Endothelial cell (in vitro differentiated cells): ENCODE results near the gene PHF1. TPM values are rescaled to one million over a fixed set of nuclear protein-coding genes. Genes with fewer than 3 reads are reported as not detected.

ENCODE experiments used
- DNase-seq: peaks from one replicate; pipeline ENCODE4 v3.0.0; 2021; ENCODE audit warnings: low spot score
- H3K27ac Mint-ChIP-seq: one replicate; pipeline ENCODE4 v1.8.0; 2021; ENCODE audit warnings: mixed read lengths, inconsistent platforms; ENCODE audit not compliant: unreplicated experiment
- H3K27me3 Mint-ChIP-seq: one replicate; pipeline ENCODE4 v1.8.0; 2021; ENCODE audit warnings: mild to moderate bottlenecking, moderate library complexity, mixed read lengths, inconsistent platforms; ENCODE audit not compliant: unreplicated experiment
- H3K36me3 Mint-ChIP-seq: one replicate; pipeline ENCODE4 v1.8.0; 2021; ENCODE audit warnings: mild to moderate bottlenecking, low read depth, mixed read lengths, inconsistent platforms; ENCODE audit not compliant: unreplicated experiment
- H3K4me1 Mint-ChIP-seq: one replicate; pipeline ENCODE4 v1.8.0; 2021; ENCODE audit warnings: mild to moderate bottlenecking, mixed read lengths, inconsistent platforms; ENCODE audit not compliant: unreplicated experiment
- H3K4me3 Mint-ChIP-seq: one replicate; pipeline ENCODE4 v1.8.0; 2021; ENCODE audit warnings: mild to moderate bottlenecking, mixed read lengths, inconsistent platforms; ENCODE audit not compliant: unreplicated experiment
- H3K9me3 Mint-ChIP-seq: one replicate; pipeline ENCODE4 v1.8.0; 2021; ENCODE audit warnings: mixed read lengths, inconsistent platforms; ENCODE audit not compliant: unreplicated experiment
- total RNA-seq: library from RNA; stranded (reverse); fragmentation: NEBNext Ultra II Directional; extraction: Animal tissue kit (Norgen Biotek cat#: 25700); gene quantifications from one replicate; pipeline ENCODE4 v1.2.1, GENCODE V29; 2021; ENCODE audit not compliant: unreplicated experiment
- TF ChIP-seq, protein P1 (sequence below): fragments of 200-600 bp; sonication (generic); IDR thresholded peaks from one replicate; pipeline ENCODE4 v1.5.0; 2021; ENCODE audit warnings: antibody characterized with exemption; ENCODE audit not compliant: unreplicated experiment

Gene PHF1
- total RNA-seq, 1 donor from 2014 or later: 60.0 TPM

DNA sequence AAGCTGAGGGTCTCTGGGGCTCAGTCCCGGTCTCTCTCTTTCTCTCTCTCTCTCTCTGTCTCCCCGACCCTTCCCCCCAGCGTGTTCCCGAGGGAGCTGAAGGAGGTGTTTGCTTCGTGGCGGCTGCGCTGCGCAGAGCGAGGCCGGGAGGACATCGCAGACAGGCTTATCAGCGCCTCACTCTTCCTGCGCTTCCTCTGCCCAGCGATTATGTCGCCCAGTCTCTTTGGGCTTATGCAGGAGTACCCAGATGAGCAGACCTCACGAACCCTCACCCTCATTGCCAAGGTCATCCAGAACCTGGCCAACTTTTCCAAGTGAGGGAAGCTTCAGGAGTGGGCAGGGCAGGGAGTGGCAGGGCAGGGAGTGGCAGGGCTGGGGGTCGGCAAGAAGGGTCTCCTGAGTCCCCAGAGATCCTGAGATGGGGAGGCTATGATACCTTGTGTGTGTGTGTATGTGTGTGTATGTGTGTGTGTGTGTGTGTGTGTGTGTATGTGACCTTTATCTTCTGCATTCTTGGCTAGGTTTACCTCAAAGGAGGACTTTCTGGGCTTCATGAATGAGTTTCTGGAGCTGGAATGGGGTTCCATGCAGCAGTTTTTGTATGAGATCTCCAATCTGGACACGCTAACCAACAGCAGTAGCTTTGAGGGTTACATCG is 30.0 kb downstream of the PHF1 start:
- DNase-seq: no peak
- H3K36me3 Mint-ChIP-seq: peaks cover 35% of the 10 kb centered on the region
- H3K27me3 Mint-ChIP-seq: peaks cover 6% of the 10 kb centered on the region
- no peaks in the 10 kb centered on the region for H3K9me3 Mint-ChIP-seq
- no peak overlapping the region for H3K27ac Mint-ChIP-seq
- peaks cover 3% of the 10 kb centered on the region for H3K4me1 Mint-ChIP-seq
- TF ChIP-seq, protein P1, sequence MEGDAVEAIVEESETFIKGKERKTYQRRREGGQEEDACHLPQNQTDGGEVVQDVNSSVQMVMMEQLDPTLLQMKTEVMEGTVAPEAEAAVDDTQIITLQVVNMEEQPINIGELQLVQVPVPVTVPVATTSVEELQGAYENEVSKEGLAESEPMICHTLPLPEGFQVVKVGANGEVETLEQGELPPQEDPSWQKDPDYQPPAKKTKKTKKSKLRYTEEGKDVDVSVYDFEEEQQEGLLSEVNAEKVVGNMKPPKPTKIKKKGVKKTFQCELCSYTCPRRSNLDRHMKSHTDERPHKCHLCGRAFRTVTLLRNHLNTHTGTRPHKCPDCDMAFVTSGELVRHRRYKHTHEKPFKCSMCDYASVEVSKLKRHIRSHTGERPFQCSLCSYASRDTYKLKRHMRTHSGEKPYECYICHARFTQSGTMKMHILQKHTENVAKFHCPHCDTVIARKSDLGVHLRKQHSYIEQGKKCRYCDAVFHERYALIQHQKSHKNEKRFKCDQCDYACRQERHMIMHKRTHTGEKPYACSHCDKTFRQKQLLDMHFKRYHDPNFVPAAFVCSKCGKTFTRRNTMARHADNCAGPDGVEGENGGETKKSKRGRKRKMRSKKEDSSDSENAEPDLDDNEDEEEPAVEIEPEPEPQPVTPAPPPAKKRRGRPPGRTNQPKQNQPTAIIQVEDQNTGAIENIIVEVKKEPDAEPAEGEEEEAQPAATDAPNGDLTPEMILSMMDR: no peak
- no peak overlapping the region for H3K4me3 Mint-ChIP-seq

DNA sequence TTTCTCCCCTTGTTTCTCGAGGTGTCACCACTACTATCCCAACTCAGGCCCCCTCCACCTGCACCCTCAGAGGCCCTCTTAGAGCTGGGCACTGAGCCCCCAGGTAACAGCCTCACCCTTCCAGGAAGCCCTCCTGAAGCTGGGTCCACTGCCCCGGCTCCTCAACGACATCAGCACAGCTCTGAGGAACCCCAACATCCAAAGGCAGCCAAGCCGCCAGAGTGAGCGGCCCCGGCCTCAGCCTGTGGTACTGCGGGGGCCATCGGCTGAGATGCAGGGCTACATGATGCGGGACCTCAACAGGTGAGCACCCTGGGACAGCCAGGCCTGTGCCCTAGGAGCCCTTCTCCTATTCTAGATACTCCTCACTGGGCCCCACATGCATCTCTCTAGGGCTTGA is 30.6 kb downstream of the PHF1 start:
- Mint-ChIP-seq H3K36me3 (peaks cover 34% of the 10 kb centered on the region), H3K27ac (no peak overlapping the region), H3K9me3 (no peaks in the 10 kb centered on the region), H3K27me3 (peaks cover 6% of the 10 kb centered on the region), H3K4me1 (peaks cover 3% of the 10 kb centered on the region), H3K4me3 (no peak overlapping the region)
- no peak for DNase-seq
- TF ChIP-seq, protein P1: no peak

DNA sequence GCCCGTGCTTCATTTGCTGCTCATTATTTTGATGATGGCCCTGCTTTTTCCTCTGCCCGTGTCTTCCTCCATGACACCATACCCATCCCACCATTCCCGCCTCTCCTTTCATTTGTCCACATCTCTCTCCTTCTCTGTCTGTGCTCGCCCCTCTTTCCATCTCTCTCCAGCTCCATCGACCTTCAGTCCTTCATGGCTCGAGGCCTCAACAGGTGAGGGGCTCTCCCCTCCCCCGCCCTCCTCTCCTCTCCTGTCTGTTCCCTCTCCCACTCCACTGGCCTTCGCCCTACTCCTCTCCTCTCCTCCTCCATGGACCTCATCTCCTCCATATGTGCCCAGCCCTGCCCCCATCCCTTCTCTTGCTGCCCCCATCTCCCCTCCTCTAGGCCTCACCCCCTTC is 31.5 kb downstream of the PHF1 start:
- Mint-ChIP-seq H3K27ac (peak overlapping the region; percentile 52), H3K4me3 (peak overlapping the region; percentile 31), H3K4me1 (peaks cover 3% of the 10 kb centered on the region), H3K27me3 (peaks cover 6% of the 10 kb centered on the region), H3K9me3 (no peaks in the 10 kb centered on the region), H3K36me3 (peaks cover 31% of the 10 kb centered on the region)
- TF ChIP-seq, protein P1: no peak
- DNase-seq: no peak

DNA sequence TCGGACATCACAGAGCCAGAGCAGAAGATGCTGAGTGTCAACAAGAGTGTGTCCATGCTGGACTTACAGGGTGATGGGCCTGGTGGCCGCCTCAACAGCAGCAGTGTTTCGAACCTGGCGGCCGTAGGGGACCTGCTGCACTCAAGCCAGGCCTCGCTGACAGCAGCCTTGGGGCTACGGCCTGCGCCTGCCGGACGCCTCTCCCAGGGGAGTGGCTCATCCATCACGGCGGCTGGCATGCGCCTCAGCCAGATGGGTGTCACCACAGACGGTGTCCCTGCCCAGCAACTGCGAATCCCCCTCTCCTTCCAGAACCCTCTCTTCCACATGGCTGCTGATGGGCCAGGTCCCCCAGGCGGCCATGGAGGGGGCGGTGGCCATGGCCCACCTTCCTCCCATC is 32.2 kb downstream of the PHF1 start:
- Mint-ChIP-seq H3K27ac (no peak overlapping the region), H3K9me3 (no peaks in the 10 kb centered on the region), H3K4me1 (peaks cover 6% of the 10 kb centered on the region), H3K4me3 (no peak overlapping the region), H3K36me3 (peaks cover 36% of the 10 kb centered on the region), H3K27me3 (peaks cover 6% of the 10 kb centered on the region)
- DNase-seq: no peak
- TF ChIP-seq, protein P1: no peak

DNA sequence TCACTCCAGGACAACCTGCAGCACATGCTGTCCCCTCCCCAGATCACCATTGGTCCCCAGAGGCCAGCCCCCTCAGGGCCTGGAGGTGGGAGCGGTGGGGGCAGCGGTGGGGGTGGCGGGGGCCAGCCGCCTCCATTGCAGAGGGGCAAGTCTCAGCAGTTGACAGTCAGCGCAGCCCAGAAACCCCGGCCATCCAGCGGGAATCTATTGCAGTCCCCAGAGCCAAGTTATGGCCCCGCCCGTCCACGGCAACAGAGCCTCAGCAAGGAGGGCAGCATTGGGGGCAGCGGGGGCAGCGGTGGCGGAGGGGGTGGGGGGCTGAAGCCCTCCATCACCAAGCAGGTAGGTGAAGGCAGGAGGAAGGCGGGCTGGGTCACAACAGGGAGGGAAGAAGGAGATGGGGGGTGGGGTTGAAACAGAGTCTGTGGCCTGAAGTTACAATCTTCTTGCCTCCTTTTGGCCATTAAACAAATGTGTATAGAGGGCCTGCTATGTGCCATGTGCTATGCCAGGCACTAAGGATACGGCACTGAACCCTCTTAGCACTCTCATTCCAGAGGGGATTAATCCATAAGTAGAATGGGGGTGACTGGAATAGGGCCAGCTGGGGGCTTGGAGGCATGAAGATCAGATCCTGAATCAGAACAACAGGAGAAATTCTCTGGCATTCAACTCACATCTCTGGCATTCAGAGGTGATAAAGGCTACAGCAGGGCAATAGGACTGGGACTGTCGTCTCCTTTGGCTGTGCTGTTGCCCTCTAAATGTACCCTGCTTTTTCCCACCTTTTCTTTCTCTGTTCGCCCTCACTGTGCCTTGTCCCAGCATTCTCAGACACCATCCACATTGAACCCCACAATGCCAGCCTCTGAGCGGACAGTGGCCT is 33.0 kb downstream of the PHF1 start:
- Mint-ChIP-seq H3K36me3 (peaks cover 44% of the 10 kb centered on the region), H3K27me3 (peaks cover 9% of the 10 kb centered on the region)
- no peak for DNase-seq

More for the DNA sequence above, 33.0 kb downstream of the PHF1 start:
- Mint-ChIP-seq H3K4me1 (peaks cover 13% of the 10 kb centered on the region), H3K4me3 (no peak overlapping the region), H3K9me3 (no peaks in the 10 kb centered on the region), H3K27ac (no peak overlapping the region)
- TF ChIP-seq, protein P1: no peak
